Measurements from ENCODE around the gene USP34. TPM values are rescaled to one million over a fixed set of nuclear protein-coding genes. Genes with fewer than 3 reads are reported as not detected.

USP34 gene
- total and polyA plus RNA-seq, 2 experiments from 2014 or later: 36.8 to 125 TPM

DNA sequence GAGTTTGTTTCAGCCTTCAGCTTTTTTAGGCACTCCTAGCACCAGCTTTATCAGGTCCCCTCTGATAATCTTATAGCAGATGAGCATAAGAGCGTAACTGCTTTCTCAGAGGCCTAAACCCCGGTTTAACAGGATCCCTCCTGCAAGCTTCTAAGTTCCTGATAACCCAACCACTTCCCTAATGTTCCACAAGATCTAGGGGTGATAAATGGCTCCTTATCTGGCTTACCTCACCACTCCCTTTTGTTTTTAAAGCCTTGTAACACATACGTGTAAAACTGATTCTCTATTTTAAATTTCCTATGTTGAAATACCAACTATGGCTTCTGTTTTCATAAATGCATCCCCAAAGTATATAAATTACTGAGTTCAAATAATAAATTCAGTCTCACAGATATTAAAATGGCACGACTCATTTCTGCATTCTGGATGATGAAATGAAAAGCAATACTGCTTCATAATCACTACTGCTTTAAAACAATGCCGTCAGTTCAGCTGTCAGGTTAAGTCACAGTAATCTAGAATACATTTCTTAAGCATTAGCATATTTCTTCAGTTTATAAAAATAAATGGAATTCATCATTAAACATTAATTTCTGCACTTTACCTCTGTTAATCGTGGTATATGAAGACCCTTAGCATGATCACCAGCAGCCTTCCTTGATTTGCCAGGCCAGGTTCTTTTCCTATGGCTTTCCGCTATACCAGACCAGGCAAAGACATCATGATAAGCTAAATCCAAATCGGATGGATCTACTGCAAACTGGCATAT is 182.6 kb downstream of the USP34 start:
- Histone ChIP-seq H3K4me2 (no peak overlapping the region), H3K27ac (no peak overlapping the region)
- WGBS (ENCODE audit: low lambda C conversion rate, missing lambda C conversion rate): 73% methylated on average over 8 of the region's 8 CpGs

DNA sequence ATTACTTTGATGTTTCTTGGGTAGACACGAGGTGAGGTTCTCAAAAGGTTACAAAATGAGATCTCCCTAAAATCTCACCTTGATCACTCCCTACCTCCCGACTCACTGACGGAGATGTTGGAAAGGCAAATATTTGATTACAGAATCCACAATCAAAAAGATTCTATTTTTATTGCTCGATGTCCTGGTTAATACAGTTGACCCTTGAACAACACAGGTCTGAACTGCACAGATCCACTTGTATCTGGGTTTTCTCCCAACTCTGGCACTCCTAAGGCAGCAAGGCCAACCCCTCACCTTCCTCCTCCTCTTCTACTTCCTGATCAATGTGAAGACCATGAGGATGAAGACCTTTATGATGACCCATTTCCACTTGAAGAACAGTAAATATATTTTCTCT is 183.6 kb downstream of the USP34 start:
- Histone ChIP-seq H3K4me1 (ENCODE audit: insufficient read depth) (no peaks in the 10 kb centered on the region), H3K9me3 (ENCODE audit: low read depth) (no peaks in the 10 kb centered on the region), H3K36me3 (replicated peaks; ENCODE audit: insufficient read depth, low read depth) (no peaks in the 10 kb centered on the region), H2AFZ (no peak overlapping the region), H3K27me3 (no peaks in the 10 kb centered on the region), H3K79me2 (no peaks in the 10 kb centered on the region), H3K9me2 (replicated peaks; ENCODE audit: insufficient read depth) (no peaks in the 10 kb centered on the region), H3K4me3 (no peak overlapping the region), H3K27ac (no peak overlapping the region), H4K20me1 (ENCODE audit: insufficient read depth, poor library complexity, severe bottlenecking) (no peaks in the 10 kb centered on the region), H3K4me2 (no peak overlapping the region)
- 90% methylated on average over 4 of the region's 4 CpGs for WGBS (ENCODE audit: low lambda C conversion rate, missing lambda C conversion rate)
- no peak for DNase-seq (ENCODE audit: low spot score)
- TF ChIP-seq EZH2 (IDR thresholded peaks at IDR 0.05; ENCODE audit: borderline replicate concordance) (no peak), EZH2phosphoT487 (IDR thresholded peaks at IDR 0.05; ENCODE audit: low read depth, severe bottlenecking, unreplicated experiment) (no peak)
- TF ChIP-seq, protein P1, sequence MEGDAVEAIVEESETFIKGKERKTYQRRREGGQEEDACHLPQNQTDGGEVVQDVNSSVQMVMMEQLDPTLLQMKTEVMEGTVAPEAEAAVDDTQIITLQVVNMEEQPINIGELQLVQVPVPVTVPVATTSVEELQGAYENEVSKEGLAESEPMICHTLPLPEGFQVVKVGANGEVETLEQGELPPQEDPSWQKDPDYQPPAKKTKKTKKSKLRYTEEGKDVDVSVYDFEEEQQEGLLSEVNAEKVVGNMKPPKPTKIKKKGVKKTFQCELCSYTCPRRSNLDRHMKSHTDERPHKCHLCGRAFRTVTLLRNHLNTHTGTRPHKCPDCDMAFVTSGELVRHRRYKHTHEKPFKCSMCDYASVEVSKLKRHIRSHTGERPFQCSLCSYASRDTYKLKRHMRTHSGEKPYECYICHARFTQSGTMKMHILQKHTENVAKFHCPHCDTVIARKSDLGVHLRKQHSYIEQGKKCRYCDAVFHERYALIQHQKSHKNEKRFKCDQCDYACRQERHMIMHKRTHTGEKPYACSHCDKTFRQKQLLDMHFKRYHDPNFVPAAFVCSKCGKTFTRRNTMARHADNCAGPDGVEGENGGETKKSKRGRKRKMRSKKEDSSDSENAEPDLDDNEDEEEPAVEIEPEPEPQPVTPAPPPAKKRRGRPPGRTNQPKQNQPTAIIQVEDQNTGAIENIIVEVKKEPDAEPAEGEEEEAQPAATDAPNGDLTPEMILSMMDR (IDR thresholded peaks at IDR 0.05; ENCODE audit: poor library complexity): no peak

More for the DNA sequence above, 182.6 kb downstream of the USP34 start:
- Histone ChIP-seq H3K4me3 (no peak overlapping the region), H3K9me3 (ENCODE audit: low read depth) (no peaks in the 10 kb centered on the region), H3K4me1 (ENCODE audit: insufficient read depth) (no peaks in the 10 kb centered on the region), H2AFZ (no peak overlapping the region), H3K79me2 (no peaks in the 10 kb centered on the region), H3K9me2 (replicated peaks; ENCODE audit: insufficient read depth) (no peaks in the 10 kb centered on the region), H4K20me1 (ENCODE audit: insufficient read depth, poor library complexity, severe bottlenecking) (no peaks in the 10 kb centered on the region), H3K27me3 (no peaks in the 10 kb centered on the region), H3K36me3 (replicated peaks; ENCODE audit: insufficient read depth, low read depth) (no peaks in the 10 kb centered on the region)
- TF ChIP-seq, protein P1 (IDR thresholded peaks at IDR 0.05; ENCODE audit: poor library complexity): no peak
- TF ChIP-seq EZH2 (IDR thresholded peaks at IDR 0.05; ENCODE audit: borderline replicate concordance) (no peak), EZH2phosphoT487 (IDR thresholded peaks at IDR 0.05; ENCODE audit: low read depth, severe bottlenecking, unreplicated experiment) (no peak)
- no peak for DNase-seq (ENCODE audit: low spot score)

DNA sequence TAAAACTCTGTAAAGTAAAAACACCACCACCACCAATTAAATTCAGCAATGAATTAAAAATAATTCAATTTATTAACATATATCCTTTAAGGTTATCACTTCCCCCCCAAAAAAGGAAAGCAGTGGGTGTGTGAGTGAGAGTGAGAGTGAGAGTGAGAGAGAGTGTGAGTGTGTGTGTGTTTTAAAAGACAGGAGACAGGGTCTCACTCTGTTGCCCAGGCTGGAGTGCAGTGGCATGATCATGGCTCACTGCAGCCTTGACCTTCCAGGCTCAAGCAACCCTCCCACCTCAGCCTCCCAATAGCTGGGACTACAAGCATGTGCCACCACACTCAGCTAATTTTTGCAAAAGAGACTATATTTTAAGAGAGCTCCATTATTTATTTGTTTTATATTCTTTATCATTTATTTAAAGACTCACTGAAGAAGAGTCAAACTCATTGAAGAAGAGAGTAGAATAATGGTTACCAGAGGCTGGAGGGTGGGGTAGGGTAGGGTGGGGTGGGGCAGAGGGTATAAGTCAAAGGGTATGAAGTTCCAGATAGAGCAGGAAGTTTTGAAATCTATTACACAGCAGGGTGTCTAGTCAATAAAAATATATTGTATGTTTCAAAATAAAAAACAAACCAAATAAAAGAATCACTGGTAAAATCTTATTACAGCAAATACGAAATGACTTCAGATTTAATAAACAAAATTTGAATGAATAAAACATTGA is 187.3 kb downstream of the USP34 start:
- no peak for DNase-seq (ENCODE audit: low spot score)
- Histone ChIP-seq H3K27ac (no peak overlapping the region), H3K79me2 (no peaks in the 10 kb centered on the region), H4K20me1 (ENCODE audit: insufficient read depth, poor library complexity, severe bottlenecking) (no peaks in the 10 kb centered on the region), H3K9me2 (replicated peaks; ENCODE audit: insufficient read depth) (no peaks in the 10 kb centered on the region), H3K4me1 (ENCODE audit: insufficient read depth) (no peaks in the 10 kb centered on the region), H3K4me2 (no peak overlapping the region), H3K4me3 (no peak overlapping the region), H2AFZ (no peak overlapping the region), H3K9me3 (ENCODE audit: low read depth) (no peaks in the 10 kb centered on the region), H3K36me3 (replicated peaks; ENCODE audit: insufficient read depth, low read depth) (no peaks in the 10 kb centered on the region), H3K27me3 (no peaks in the 10 kb centered on the region)
- 100% methylated on average over 1 of the region's 1 CpG for WGBS (ENCODE audit: low lambda C conversion rate, missing lambda C conversion rate)
- TF ChIP-seq, protein P1 (IDR thresholded peaks at IDR 0.05; ENCODE audit: poor library complexity): no peak
- TF ChIP-seq EZH2phosphoT487 (IDR thresholded peaks at IDR 0.05; ENCODE audit: low read depth, severe bottlenecking, unreplicated experiment): no peak
- no peak for TF ChIP-seq EZH2 (IDR thresholded peaks at IDR 0.05; ENCODE audit: borderline replicate concordance)

All from hepatocyte (in vitro differentiated cells).